Activated effector memory CD4-positive, alpha-beta T cell treated with Interleukin-2 at 50 U/mL for 16 hours (primary cell): ENCODE measurements around the gene CDC25A.
"Not testable (repeated sequence)": the region's sequence is repeated elsewhere in the genome, so short reads cannot be mapped to it uniquely, and the experiment has no call there.

Experiments used
- DNase-seq: peaks from one replicate; pipeline ENCODE4 v3.0.0-alpha.2; 2020

The CDC25A gene

DNA sequence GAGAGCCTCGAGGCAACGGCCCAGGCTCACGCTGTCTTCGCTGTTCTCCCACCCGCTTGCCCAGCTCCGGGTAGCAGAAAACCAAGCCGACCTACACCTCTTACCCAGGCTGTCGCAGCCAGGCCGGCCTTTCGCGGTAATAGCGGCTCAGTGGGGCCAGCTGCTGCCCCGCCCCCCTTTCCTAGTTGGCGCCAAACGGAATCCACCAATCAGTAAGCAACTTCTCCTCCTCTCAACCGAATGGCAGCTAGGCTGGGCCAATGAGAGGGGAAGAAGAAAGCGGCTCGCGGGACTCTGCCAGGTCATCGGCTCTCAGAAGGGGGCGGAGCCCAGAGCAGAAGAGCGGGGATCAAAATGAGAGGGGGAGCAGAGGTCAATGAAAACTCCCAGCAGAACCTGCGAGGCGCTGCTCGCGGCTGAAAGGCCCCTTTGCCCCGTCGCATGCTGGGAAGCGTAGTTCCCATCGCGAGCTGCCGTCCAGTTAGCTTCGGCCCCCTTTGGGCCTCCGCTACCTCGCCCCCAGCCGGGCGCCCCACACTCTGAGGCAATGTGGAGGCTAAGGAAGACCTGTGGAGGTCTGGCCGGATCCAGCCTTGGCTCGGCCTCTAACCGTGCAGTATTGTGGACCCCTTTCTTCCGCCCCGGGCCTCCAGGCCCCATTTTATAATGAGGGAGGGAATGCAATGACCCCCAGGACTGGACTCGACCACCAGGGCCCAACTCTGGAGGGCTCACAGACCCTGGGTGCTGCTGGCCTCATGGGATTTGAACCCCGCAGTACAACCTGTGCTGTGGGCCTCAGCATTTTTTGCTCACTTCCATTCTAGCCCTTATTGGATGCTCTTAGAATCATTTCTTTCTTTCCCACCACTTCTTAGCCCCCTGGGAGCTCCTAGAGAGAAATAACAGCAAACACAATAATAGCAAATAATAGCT lies at the start of gene CDC25A:
Gene CDC25A, minus strand, starts transcription at position 152 of the 936 bp plus-strand sequence. CDS start 470 bp downstream, outside the sequence.
- DNase-seq, result peak; percentile 92

DNA sequence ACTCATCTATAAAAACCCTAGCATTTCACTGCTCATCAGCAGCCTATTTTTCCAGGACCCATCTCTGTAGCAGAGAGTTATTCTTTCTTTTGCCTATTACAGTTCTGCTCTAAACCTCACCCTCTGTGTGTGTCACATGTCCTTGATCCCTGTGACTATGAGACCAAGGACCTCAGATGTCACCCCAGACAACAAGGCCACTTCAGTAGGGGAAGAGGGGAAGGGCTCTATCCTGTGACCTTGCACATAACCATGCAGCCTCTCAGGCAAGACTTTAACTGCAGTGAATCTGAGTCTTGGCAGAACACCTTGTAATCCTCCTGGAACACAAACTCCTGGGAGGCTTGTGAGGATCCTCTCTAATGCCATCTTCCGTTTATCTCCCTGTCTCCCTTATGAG lies 48.3 kb upstream of the CDC25A start:
- no peak for DNase-seq

DNA sequence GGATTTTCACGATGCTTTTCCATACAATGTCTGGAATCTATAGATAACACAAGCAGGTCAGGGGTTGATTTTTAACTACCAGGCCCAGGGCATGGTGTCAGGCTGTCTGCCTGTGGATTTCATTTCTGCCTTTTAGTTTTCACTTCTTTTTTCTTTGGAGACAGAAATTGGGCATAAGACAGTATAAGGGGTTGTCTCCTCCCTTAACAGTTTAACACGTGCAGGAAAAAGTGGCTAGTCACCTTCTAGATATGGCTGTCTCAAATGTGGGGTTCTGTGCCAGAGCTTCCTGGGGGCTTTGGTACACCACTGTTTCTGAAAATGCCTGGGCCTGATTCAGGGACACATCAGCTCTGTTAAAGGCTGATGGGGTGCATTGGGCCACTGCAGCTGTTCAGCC lies 45.3 kb upstream of the CDC25A start:
- DNase-seq, result no peak

- DNase-seq, result peak; percentile 8
These were observed 44.5 kb upstream of the CDC25A start for GRCh38 chr3:48232734-48233133.

DNA sequence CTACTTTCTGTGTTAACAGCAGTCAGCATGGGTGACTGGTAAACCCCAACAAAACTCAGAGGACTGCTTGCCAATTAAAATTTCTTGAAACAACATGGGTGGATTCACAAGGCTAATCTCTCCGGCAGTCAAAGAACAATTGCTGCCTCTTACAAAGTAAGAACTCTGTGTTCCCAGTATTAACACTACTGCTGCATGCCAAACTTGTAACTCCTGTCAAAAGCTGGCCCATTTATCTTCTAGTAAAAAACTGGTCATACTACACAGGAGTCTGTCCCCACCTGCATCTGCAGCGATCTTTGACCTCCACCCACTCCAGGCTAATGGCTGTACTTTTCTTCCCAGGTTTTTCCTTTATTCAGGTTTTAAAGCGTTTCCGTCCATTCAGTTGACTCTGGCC lies 44.0 kb upstream of the CDC25A start:
- DNase-seq, result no peak

DNA sequence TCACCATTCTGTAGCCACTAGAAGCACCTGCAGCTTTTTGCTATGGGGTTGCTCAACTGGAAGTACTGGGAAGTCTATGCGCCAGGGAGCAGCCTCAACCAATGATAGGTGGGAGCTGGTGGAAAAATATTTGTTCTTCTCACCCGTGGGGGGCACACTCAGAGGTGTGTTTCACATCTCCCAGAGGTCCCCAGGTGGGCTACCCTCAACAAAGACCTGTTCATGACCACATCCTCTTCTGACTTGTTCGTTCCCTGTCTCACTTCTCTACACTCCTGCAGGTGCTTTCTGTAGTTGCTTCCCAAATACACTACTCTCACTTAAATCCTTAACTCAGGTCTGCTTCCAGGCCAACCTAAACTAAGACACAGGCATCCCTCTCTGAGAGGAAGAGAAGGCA lies 38.7 kb upstream of the CDC25A start:
- no peak for DNase-seq

- DNase-seq, result no peak
These were observed 37.4 kb upstream of the CDC25A start for GRCh38 chr3:48225587-48225986.

GRCh38 chr3:48222616-48223513 lies 34.6 kb upstream of the CDC25A start, which contains the start of gene CAMP:
TSS of gene CAMP (plus strand) at chr3:48223495. CDS start at chr3:48223512, 17 bp downstream.
- no peak for DNase-seq

- DNase-seq, result no peak
These were observed 32.5 kb upstream of the CDC25A start for GRCh38 chr3:48220746-48221145.

DNA sequence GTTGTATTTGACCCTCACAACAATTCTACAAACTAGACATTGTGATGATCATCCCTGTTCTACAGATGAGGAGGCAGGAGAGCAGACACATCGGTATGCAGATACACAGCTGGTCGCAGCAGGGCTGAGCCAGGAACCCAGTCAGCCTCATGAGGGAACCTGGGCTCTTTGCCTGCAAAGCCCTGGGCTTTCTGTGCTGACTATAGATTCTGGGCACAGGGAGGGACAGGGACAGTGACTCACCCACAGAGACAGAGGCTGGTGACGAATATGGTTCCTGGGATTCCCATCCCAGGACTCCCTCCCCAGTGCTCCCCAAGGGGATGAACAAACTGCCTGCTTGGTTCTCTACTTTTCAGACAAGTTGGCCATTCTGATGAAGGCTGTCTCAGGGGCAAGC lies 31.3 kb upstream of the CDC25A start:
- DNase-seq, result no peak

- DNase-seq, result no peak
These were observed 30.3 kb upstream of the CDC25A start for GRCh38 chr3:48218537-48218936.

DNA sequence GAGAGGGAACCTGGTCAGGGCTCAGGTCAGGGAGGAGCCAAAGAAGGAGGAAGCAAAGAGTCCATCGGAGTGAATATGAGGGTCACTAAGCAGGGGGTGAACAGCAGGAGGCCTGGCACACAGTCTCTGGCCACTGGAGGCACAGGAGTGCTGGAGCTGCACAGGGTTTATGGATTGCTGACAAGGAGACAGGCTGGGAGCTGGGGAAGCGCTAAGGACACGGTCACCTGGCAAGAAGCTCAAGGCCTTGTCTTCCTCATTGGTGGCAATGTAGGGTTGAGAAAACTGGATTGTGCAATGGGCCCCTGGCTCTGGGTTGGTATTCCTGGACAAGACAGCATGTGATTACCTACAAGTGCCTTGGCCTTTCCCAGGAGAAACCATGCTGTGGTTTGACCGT lies 29.2 kb upstream of the CDC25A start:
- no peak for DNase-seq

DNA sequence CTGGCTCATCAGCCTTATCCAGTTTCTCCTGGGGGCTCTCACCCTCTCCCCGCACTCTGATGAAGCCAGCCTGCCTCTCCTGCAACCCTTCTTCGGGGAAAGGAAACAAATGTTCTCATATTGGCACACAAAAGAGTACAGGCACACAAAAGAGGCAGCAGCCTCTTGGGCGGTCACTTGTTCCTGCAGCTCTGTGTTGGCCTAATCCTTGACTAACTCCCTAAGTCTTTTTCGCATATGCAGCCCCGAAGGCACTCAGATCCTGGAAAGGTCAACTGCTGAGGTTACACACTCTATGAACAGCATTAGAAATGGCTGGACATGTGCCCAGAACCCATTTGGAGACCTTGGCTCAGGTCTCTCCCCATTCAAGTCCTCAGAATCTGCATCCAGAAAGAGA lies 27.7 kb upstream of the CDC25A start:
- no peak for DNase-seq

DNA sequence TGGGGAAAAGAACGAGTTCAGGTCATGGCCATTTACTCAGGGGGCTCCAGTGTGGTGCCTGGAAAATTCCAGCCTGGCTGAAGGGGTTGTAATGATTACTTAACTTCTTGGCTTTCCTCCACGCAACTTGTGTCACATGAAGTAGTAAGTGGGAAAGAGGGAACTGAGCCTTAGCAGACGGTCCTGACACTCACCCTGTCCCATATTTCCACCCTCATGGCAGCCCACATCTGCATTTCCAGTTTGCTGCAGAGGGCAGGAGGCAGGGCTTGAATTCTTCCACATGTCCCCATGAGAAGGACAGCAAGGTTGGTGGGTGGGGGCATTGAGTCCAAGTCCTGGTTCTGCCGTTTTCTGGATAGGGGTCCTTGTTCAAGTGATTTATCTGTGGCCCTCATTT lies 27.2 kb upstream of the CDC25A start:
- no peak for DNase-seq

- DNase-seq, result no peak
These were observed 26.8 kb upstream of the CDC25A start for GRCh38 chr3:48215019-48215418.

GRCh38 chr3:48214225-48214624 lies 26.0 kb upstream of the CDC25A start:
- DNase-seq, result no peak

GRCh38 chr3:48211776-48212175 lies 23.6 kb upstream of the CDC25A start:
- DNase-seq, result not testable (repeated sequence)

- DNase-seq, result not testable (repeated sequence)
These were observed 22.3 kb upstream of the CDC25A start for GRCh38 chr3:48210534-48210933.

- no peak for DNase-seq
These were observed 21.2 kb upstream of the CDC25A start for GRCh38 chr3:48209445-48209844.

- DNase-seq, result no peak
These were observed 19.9 kb upstream of the CDC25A start for GRCh38 chr3:48208076-48208475.

DNA sequence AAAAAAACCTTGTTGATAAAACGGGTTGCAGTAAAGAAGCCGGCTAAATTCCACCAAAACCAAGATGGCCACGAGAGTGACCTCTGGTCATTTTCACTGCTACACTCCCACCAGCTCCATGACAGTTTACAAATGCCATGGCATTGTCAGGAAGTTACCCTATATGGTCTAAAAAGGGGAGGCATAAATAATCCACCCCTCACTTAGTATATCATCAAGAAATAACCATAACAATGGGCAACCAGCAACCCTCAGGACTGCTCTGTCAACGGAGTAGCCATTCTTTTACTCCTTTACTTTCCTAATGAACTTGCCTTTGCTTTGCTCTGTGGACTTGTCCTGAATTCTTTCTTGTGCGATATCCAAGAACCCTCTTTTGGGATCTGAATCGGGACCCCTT lies 14.4 kb upstream of the CDC25A start:
- DNase-seq, result no peak

GRCh38 chr3:48199117-48199516 lies 10.9 kb upstream of the CDC25A start:
- DNase-seq, result no peak

DNA sequence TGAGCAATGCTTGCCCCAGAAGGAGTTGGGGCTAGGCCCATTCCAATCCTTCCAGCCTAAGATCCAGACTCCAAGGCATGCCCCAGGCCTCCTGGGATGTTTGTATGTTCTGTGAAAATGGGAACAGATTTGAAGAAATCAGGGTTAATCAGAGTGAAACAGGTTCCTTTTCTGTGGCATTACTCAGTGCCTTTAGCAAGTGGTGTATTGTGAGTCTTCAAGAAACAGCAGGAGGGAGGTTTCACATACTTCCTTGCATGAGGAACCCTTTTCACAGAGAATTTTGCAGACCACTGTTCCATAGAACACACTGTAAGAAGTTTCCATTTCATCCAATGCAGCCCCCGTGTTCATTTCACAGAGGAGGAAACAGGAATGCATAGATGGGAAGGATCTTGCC lies 8.4 kb upstream of the CDC25A start:
- no peak for DNase-seq
